ENCODE data around the gene MRPL39. TPM values are rescaled to one million over a fixed set of nuclear protein-coding genes. Genes with fewer than 3 reads are reported as not detected.

MRPL39 gene
- polyA plus RNA-seq, 2 of the 4 experiments (the other 2 are of a cell fraction), result 36.8 to 43.7 TPM

DNA sequence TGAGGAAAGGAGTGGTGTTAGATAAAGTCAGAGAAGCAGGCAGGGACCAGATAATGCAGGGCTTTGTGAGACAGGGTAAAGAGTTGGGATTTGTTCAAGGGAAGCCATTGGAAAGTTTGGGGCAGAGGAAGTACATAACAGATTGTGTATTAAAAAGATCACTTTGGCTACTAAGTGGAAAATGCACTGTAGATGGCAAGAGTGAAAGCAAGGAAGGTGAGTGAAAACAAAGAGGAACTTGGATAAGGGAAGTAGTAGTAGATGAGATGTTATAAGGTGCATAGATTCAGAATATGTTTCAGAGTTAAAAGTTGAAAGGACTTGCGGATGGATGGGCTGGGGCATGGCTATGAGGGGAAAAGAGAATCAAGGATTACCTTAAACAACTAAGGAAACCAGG lies 17.4 kb downstream of the MRPL39 start:
- no peak for FAIRE-seq
- no peaks in the 10 kb centered on the region for H3K4me1 ChIP-seq
- no peaks in the 10 kb centered on the region for H3K9me3 ChIP-seq
- WGBS (ENCODE audit: missing lambda C conversion rate), result 100% methylated on average over 1 of the region's 1 CpG
- DNase-seq (ENCODE audit: low read depth in 1 of 2, low spot score in 1 of 2), result no peak
- no peak for ATAC-seq
- ChIA-PET POLR2A (no interaction called here), CTCF (interaction anchor here (0.6 kb wide), 1 partner anchor 155 kb away, joined by 4 read pairs; no protein-coding TSS in a partner anchor)
- H3K27ac ChIP-seq, result no peak overlapping the region
- no peak for TF ChIP-seq EHMT2 (IDR thresholded peaks at IDR 0.05; ENCODE audit: low read depth)
- no peak for TF ChIP-seq ZFP36 (IDR thresholded peaks at IDR 0.05; ENCODE audit: borderline replicate concordance, partially characterized antibody)
- H3K4me2 ChIP-seq, result no peak overlapping the region
- no peak overlapping the region for H3K4me3 ChIP-seq

DNA sequence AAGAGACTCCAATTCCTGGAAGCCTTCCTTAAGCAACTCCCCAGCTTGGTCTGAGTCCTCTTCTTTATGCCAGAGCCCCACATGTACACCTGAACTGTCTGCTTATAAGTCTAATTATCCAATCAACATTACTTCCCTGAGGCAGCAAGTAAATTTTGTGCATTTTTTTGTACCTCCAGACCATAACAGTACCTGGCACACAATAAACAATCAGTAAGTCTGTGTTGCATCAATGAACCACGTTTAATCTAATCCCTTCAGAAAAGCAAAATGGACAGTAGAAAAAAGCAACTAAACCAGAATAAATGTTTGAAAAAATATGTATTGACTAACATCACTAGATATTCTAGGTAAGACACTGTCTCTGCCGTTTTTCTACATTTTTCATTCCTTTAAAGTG lies 20.5 kb downstream of the MRPL39 start:
- ChIA-PET POLR2A (no interaction called here), CTCF (no interaction called here)
- H3K27ac ChIP-seq, result no peak overlapping the region
- H3K9me3 ChIP-seq, result no peaks in the 10 kb centered on the region
- no peak overlapping the region for H3K4me2 ChIP-seq
- no peak for DNase-seq (ENCODE audit: low read depth in 1 of 2, low spot score in 1 of 2)
- TF ChIP-seq, protein P1, sequence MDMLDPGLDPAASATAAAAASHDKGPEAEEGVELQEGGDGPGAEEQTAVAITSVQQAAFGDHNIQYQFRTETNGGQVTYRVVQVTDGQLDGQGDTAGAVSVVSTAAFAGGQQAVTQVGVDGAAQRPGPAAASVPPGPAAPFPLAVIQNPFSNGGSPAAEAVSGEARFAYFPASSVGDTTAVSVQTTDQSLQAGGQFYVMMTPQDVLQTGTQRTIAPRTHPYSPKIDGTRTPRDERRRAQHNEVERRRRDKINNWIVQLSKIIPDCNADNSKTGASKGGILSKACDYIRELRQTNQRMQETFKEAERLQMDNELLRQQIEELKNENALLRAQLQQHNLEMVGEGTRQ (IDR thresholded peaks at IDR 0.05), result no peak
- no peak for TF ChIP-seq FOSL2 (IDR thresholded peaks at IDR 0.05)
- no peak for TF ChIP-seq FOSL2 (CRISPR knock-in tag; IDR thresholded peaks at IDR 0.05)
- no peak for TF ChIP-seq FOSB (CRISPR knock-in tag; IDR thresholded peaks at IDR 0.05)
- no peak for TF ChIP-seq REST (IDR thresholded peaks at IDR 0.05)
- TF ChIP-seq HOXB13 (CRISPR knock-in tag; IDR thresholded peaks at IDR 0.05; ENCODE audit: low read depth), result no peak
- TF ChIP-seq PBX3 (IDR thresholded peaks at IDR 0.05), result no peak
- TF ChIP-seq HDAC2 (IDR thresholded peaks at IDR 0.05), result no peak
- no peak for TF ChIP-seq POLR2A (IDR thresholded peaks at IDR 0.05; ENCODE audit: low read length)
- no peak for TF ChIP-seq RNF2 (IDR thresholded peaks at IDR 0.05; ENCODE audit: borderline replicate concordance, low read depth)
- no peak for TF ChIP-seq MAX (IDR thresholded peaks at IDR 0.05)
- no peak for TF ChIP-seq RAD21 (conservative IDR thresholded peaks at IDR 0.05 in 1 of 2, IDR thresholded peaks at IDR 0.05 in 1 of 2)
- no peak for TF ChIP-seq CBX2 (IDR thresholded peaks at IDR 0.05; ENCODE audit: borderline replicate concordance, low read depth)
- no peak for TF ChIP-seq MAFK (IDR thresholded peaks at IDR 0.05; ENCODE audit: partially characterized antibody)
- TF ChIP-seq HEYL (CRISPR knock-in tag; IDR thresholded peaks at IDR 0.05), result no peak
- TF ChIP-seq ESRRA (IDR thresholded peaks at IDR 0.05; ENCODE audit: borderline replicate concordance, low read length), result no peak
- TF ChIP-seq MAZ (IDR thresholded peaks at IDR 0.05; ENCODE audit: borderline replicate concordance, low read depth, low read length), result no peak
- TF ChIP-seq NFE2L2 (conservative IDR thresholded peaks at IDR 0.05; ENCODE audit: low read length), result no peak
- 59% methylated on average over 2 of the region's 2 CpGs for WGBS (ENCODE audit: missing lambda C conversion rate)
- no peak overlapping the region for H3K4me3 ChIP-seq
- H3K4me1 ChIP-seq, result no peaks in the 10 kb centered on the region
- ATAC-seq, result no peak
- no peak for FAIRE-seq

DNA sequence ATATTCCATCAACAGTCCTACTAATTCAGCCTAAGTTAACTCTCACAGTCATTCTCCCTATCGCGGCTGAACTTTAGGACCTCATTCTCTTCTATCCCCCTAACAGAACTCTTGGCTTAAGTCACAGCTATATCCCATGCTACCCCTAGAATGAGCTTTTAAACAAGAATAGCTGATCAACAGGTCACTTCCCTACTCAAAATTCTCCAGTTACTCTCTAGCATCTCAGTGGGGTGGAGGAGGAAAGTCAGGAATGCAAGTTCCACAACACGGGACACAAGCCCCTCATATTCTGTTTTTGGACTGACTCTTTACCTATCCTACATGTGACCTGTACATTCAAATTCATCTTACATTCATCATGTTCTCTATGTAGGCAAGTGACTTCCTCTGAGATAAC lies 21.0 kb downstream of the MRPL39 start:
- H3K4me3 ChIP-seq, result no peak overlapping the region
- no peak for DNase-seq (ENCODE audit: low read depth in 1 of 2, low spot score in 1 of 2)
- H3K4me2 ChIP-seq, result no peak overlapping the region
- no peak overlapping the region for H3K27ac ChIP-seq
- ChIA-PET POLR2A (no interaction called here), CTCF (no interaction called here)
- no peaks in the 10 kb centered on the region for H3K4me1 ChIP-seq
- no peaks in the 10 kb centered on the region for H3K9me3 ChIP-seq
- no peak for ATAC-seq
- WGBS (ENCODE audit: missing lambda C conversion rate), result 96% methylated on average over 3 of the region's 3 CpGs
- FAIRE-seq, result no peak
- TF ChIP-seq JUN (IDR thresholded peaks at IDR 0.05) (no peak), HOXA7 (CRISPR knock-in tag; IDR thresholded peaks at IDR 0.05) (no peak), NR3C1 (IDR thresholded peaks at IDR 0.05) (no peak), GATA3 (IDR thresholded peaks at IDR 0.05; ENCODE audit: borderline replicate concordance) (no peak), SMC3 (IDR thresholded peaks at IDR 0.05) (no peak), MAX (IDR thresholded peaks at IDR 0.05) (no peak), MYC (IDR thresholded peaks at IDR 0.05; ENCODE audit: borderline replicate concordance, low read length) (no peak), KDM1A (IDR thresholded peaks at IDR 0.05; ENCODE audit: low read depth) (no peak), ZC3H11A (IDR thresholded peaks at IDR 0.05) (no peak), RFX5 (IDR thresholded peaks at IDR 0.05) (no peak), CTCF (IDR thresholded peaks at IDR 0.05) (no peak), NPAS2 (CRISPR knock-in tag; IDR thresholded peaks at IDR 0.05; ENCODE audit: borderline replicate concordance) (no peak)
